Stimulated activated CD8-positive, alpha-beta memory T cell treated with anti-CD3 and anti-CD28 coated beads, Interleukin-4, amount 100 ng/mL, for 1 hour (primary cell): Measurements from ENCODE around the gene CDH20.

Source experiments
- DNase-seq, 2 donors: peaks; one replicate each; pipeline ENCODE4 v3.0.0-alpha.2; 2020; ENCODE audit warnings: low read depth in 2 of 2, low spot score in 1 of 2

The CDH20 gene

GRCh38 chr18:61420218-61420885 lies 87.1 kb downstream of the CDH20 start:
- no peak for DNase-seq

GRCh38 chr18:61426492-61427053 lies 93.3 kb downstream of the CDH20 start:
- no peak for DNase-seq

GRCh38 chr18:61428266-61428665 lies 95.0 kb downstream of the CDH20 start:
- no peak for DNase-seq

GRCh38 chr18:61432590-61432989 lies 99.4 kb downstream of the CDH20 start:
- no peak for DNase-seq

- DNase-seq: no peak
These were observed 101.9 kb downstream of the CDH20 start for GRCh38 chr18:61435064-61435652.

- DNase-seq: no peak
These were observed 110.0 kb downstream of the CDH20 start for GRCh38 chr18:61443081-61443725.

- no peak for DNase-seq
These were observed 115.1 kb downstream of the CDH20 start for GRCh38 chr18:61448316-61448715.

- no peak for DNase-seq
These were observed 126.8 kb downstream of the CDH20 start for GRCh38 chr18:61459896-61460648.

- no peak for DNase-seq
These were observed 131.4 kb downstream of the CDH20 start for GRCh38 chr18:61464551-61465142.

GRCh38 chr18:61466736-61467135 lies 133.5 kb downstream of the CDH20 start:
- no peak for DNase-seq

GRCh38 chr18:61470031-61470674 lies 136.9 kb downstream of the CDH20 start:
- no peak for DNase-seq

- no peak for DNase-seq
These were observed 138.3 kb downstream of the CDH20 start for GRCh38 chr18:61471541-61471940.

GRCh38 chr18:61471942-61472341 lies 138.7 kb downstream of the CDH20 start:
- no peak for DNase-seq

GRCh38 chr18:61474341-61474740 lies 141.1 kb downstream of the CDH20 start:
- DNase-seq: no peak

- DNase-seq: no peak
These were observed 141.7 kb downstream of the CDH20 start for GRCh38 chr18:61474918-61475317.

GRCh38 chr18:61475931-61476330 lies 142.7 kb downstream of the CDH20 start:
- DNase-seq: no peak

GRCh38 chr18:61489334-61489733 lies 156.1 kb downstream of the CDH20 start:
- DNase-seq: no peak

GRCh38 chr18:61496374-61496773 lies 163.1 kb downstream of the CDH20 start:
- DNase-seq: no peak

GRCh38 chr18:61497422-61497821 lies 164.2 kb downstream of the CDH20 start:
- DNase-seq: no peak

- DNase-seq: no peak
These were observed 169.2 kb downstream of the CDH20 start for GRCh38 chr18:61502472-61502871.

GRCh38 chr18:61503688-61504087 lies 170.5 kb downstream of the CDH20 start:
- DNase-seq: no peak
